HG02588 (cell line): ENCODE results near the gene LAGE3.
A peak's percentile ranks its signal among the peaks of the same experiment; 100 is the strongest.
"Not testable (repeated sequence)": the region's sequence is repeated elsewhere in the genome, so short reads cannot be mapped to it uniquely, and the experiment has no call there.

Experiments used
- ATAC-seq: cut with Tn5 transposase; IDR thresholded peaks from one replicate; pipeline ENCODE4 v1.9.1; 2021; ENCODE audit warnings: mild to moderate bottlenecking, moderate library complexity; ENCODE audit not compliant: unreplicated experiment

Gene LAGE3

GRCh38 chrX:154502989-154503388 is 23.9 kb upstream of the LAGE3 start:
- no peak for ATAC-seq

GRCh38 chrX:154502098-154502497 is 23.0 kb upstream of the LAGE3 start:
- ATAC-seq, result no peak

GRCh38 chrX:154501423-154501822 is 22.3 kb upstream of the LAGE3 start:
- ATAC-seq, result not testable (repeated sequence)

- not testable (repeated sequence) for ATAC-seq
Observed at GRCh38 chrX:154496591-154497137, 17.6 kb upstream of the LAGE3 start.

GRCh38 chrX:154495472-154495922 is 16.4 kb upstream of the LAGE3 start:
- no peak for ATAC-seq

- no peak for ATAC-seq
Observed at GRCh38 chrX:154494715-154495114, 15.6 kb upstream of the LAGE3 start.

GRCh38 chrX:154490414-154491083 is 11.5 kb upstream of the LAGE3 start, which contains the start of gene SLC10A3:
Gene SLC10A3, minus strand, starts transcription at chrX:154490629. Its CDS starts 1,689 bp downstream, at chrX:154488940.
- ATAC-seq, result peak; percentile 73

GRCh38 chrX:154490021-154490413 is 10.9 kb upstream of the LAGE3 start:
- ATAC-seq, result peak; percentile 14

GRCh38 chrX:154489182-154489581 is 10.1 kb upstream of the LAGE3 start:
- ATAC-seq, result no peak

GRCh38 chrX:154488336-154489075 is 9.4 kb upstream of the LAGE3 start:
- ATAC-seq, result no peak

GRCh38 chrX:154487518-154488290 is 8.6 kb upstream of the LAGE3 start:
- no peak for ATAC-seq

- peak; percentile 35 for ATAC-seq
Observed at GRCh38 chrX:154486396-154487207, 7.5 kb upstream of the LAGE3 start, which contains the start of gene UBL4A. Gene UBL4A, minus strand, starts transcription at chrX:154486615. Its CDS starts 31 bp downstream, at chrX:154486584.

GRCh38 chrX:154486052-154486395 is 6.9 kb upstream of the LAGE3 start:
- no peak for ATAC-seq

- ATAC-seq, result no peak
Observed at GRCh38 chrX:154485150-154486051, 6.3 kb upstream of the LAGE3 start.

GRCh38 chrX:154484255-154485149 is 5.4 kb upstream of the LAGE3 start:
- ATAC-seq, result no peak

- no peak for ATAC-seq
Observed at GRCh38 chrX:154483325-154483724, 4.2 kb upstream of the LAGE3 start.

- ATAC-seq, result no peak
Observed at GRCh38 chrX:154482786-154483185, 3.7 kb upstream of the LAGE3 start.

GRCh38 chrX:154481911-154482601 is 3.0 kb upstream of the LAGE3 start:
- ATAC-seq, result no peak
